Activated T-cell treated with anti-CD3 and anti-CD28 coated beads, Interleukin-2, amount 50 U/mL, for 4 hours (primary cell): ENCODE data around the gene NUAK2. TPM values are rescaled to one million over a fixed set of nuclear protein-coding genes. Genes with fewer than 3 reads are reported as not detected.

Source experiments
- ATAC-seq, 2 donors: fragments of 200-7000 bp; cut with Tn5 transposase; one replicate each; pipeline ENCODE4 v1.10.0; 2021
- DNase-seq: peaks from one replicate; pipeline ENCODE4 v3.0.0-alpha.2; 2020
- H3K27me3 Mint-ChIP-seq: one replicate; pipeline ENCODE4 v1.8.0; 2021; ENCODE audit warnings: low read depth, mixed read lengths
- H3K36me3 Mint-ChIP-seq: one replicate; pipeline ENCODE4 v1.8.0; 2022; ENCODE audit warnings: mixed read lengths; ENCODE audit not compliant: insufficient read depth
- H3K4me1 Mint-ChIP-seq: one replicate; pipeline ENCODE4 v1.8.0; 2021; ENCODE audit warnings: low read depth, mixed read lengths
- H3K4me3 Mint-ChIP-seq: one replicate; pipeline ENCODE4 v1.8.0; 2021; ENCODE audit warnings: mild to moderate bottlenecking, moderate library complexity, mixed read lengths
- H3K9me3 Mint-ChIP-seq: one replicate; pipeline ENCODE4 v1.8.0; 2021; ENCODE audit warnings: mixed read lengths
- total RNA-seq, 3 donors: library from RNA; stranded (reverse); gene quantifications; one replicate each; pipeline ENCODE4 v1.2.1, GENCODE V29; 2021

NUAK2 gene
- total RNA-seq, 3 donors from 2014 or later = 1.4 to 1.7 (median 1.5) TPM

DNA sequence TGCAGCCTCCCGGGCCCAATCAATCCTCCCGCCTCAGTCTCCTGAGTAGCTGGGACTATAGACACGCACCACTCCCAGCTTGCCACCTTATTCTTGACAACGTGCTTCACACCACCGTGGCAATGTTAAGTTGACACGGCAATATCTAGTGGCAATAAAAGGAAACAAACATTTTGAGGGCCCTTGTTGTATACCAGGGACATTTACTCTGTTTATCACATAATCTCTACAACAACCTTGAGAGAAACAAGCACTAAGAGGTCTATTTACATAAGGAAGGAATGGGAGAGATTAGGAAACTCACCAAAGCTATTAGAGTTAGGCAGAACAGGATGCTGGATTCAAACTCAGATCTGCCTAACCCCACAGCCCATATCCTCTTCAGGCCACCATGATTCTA lies 32.1 kb upstream of the NUAK2 start:
- no peaks in the 10 kb centered on the region for H3K9me3 Mint-ChIP-seq
- no peaks in the 10 kb centered on the region for H3K36me3 Mint-ChIP-seq

DNA sequence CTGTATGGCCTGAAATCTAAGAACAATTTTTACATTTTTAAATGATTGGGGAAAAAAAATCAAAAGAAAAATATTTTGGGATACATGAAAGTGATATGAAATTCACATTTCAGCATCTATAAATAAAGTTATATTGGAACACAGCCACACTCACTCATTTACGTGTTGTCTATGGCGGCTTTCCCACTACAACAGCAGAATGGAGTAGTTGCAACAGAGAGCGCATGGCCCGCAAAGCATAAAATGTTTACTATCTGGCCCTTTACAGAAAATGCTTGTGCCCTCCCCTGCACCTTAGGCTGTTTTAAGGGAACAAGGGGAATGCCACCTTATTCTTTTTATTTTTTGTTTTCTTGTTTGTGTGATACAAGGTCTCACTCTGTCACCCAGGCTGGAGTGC lies 31.6 kb upstream of the NUAK2 start:
- peaks cover 2% of the 10 kb centered on the region for H3K4me1 Mint-ChIP-seq
- no peaks in the 10 kb centered on the region for H3K36me3 Mint-ChIP-seq
- ATAC-seq = no peak
- no peak overlapping the region for H3K4me3 Mint-ChIP-seq
- no peaks in the 10 kb centered on the region for H3K9me3 Mint-ChIP-seq
- peaks cover 15% of the 10 kb centered on the region for H3K27me3 Mint-ChIP-seq
- no peak for DNase-seq

More for the DNA sequence above, 32.1 kb upstream of the NUAK2 start:
- no peak for DNase-seq
- Mint-ChIP-seq H3K4me3 (no peak overlapping the region), H3K4me1 (peaks cover 2% of the 10 kb centered on the region), H3K27me3 (peaks cover 17% of the 10 kb centered on the region)
- no peak for ATAC-seq

DNA sequence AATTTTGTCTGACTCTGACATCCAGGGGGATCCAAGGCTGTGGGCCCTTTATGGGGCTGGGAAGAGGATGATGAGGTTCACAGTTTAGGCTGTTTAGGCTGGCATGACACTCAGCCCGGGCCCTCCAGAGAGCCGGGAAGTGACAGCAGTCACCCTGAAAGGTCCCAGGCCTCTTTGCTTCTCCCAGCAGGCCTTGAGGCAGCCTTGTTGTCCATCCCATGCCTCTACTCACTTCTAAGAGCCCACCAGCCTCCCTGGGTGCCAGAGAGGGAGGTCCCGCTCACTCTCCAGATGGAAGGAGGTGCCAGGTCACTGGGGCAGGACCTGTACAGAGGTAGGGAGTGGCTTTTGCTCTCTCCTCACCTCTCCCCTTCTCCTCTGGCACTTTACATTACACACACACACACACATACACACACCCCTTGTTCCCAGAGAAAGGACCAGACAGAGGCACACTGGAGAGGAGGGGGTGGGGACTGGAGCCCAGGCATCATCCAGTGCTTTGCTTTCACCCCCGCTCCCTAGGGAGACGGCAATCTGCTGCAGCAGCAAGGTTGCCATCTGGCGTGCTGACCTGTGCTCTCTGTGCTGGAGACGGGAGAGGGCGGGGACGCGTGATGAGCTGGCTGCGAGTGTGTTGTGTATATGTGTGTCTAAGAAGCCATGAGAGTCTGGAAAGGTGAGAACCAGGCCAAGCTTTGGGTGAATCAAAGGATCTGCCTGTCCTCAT lies 30.6 kb upstream of the NUAK2 start:
- H3K4me1 Mint-ChIP-seq = peaks cover 2% of the 10 kb centered on the region
- DNase-seq (no peak), ATAC-seq (no peak)
- no peaks in the 10 kb centered on the region for H3K36me3 Mint-ChIP-seq
- H3K9me3 Mint-ChIP-seq = no peaks in the 10 kb centered on the region
- H3K4me3 Mint-ChIP-seq = no peak overlapping the region
- peaks cover 14% of the 10 kb centered on the region for H3K27me3 Mint-ChIP-seq

DNA sequence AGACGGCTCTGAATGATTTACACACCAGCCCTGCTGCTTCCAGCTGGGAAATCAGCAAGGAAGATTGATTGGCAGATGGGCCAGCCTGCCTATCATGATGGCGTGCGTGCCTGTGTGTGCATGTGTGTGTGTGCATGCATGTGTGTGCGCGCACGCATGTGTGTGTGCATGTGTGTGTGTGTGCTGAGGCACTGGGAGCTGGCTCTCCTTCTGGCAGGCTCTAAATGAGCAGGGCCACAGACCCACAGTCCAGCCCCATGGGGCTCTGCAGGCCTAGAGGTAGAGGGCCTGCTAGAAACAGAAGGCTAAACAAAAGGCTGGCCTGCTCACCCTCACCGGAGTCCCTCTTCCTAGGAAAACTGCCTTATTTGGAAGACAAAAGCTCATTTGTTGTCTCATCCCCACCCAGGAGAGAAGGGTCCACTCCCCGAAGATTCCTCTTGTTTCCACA lies 29.2 kb upstream of the NUAK2 start:
- Mint-ChIP-seq H3K27me3 (peaks cover 22% of the 10 kb centered on the region), H3K4me3 (no peak overlapping the region), H3K36me3 (no peaks in the 10 kb centered on the region), H3K4me1 (peaks cover 2% of the 10 kb centered on the region), H3K9me3 (no peaks in the 10 kb centered on the region)
- no peak for ATAC-seq
- no peak for DNase-seq

DNA sequence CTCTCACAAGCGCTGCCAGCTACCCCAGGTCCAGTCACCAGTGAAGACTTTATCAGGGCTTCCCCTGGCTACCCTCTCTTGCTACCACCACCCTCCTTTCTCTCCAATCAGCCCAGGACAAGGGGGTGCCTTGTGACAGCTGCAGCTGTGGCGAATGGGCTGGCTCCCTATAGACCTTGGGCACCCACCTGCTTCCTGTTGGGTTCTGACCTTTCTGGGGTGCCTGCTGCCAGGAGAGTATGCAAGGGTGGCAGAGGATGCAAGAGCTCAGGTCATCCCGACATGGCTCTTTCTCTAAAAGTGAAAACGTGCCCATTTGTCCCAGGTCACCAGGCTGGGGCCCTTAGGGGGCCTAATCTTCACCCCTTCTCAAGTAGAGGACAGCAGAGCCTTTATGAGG lies 28.6 kb upstream of the NUAK2 start:
- H3K27me3 Mint-ChIP-seq = peaks cover 28% of the 10 kb centered on the region
- DNase-seq (no peak), ATAC-seq (no peak)
- peaks cover 2% of the 10 kb centered on the region for H3K4me1 Mint-ChIP-seq
- H3K9me3 Mint-ChIP-seq = no peaks in the 10 kb centered on the region
- H3K36me3 Mint-ChIP-seq = no peaks in the 10 kb centered on the region
- no peak overlapping the region for H3K4me3 Mint-ChIP-seq

DNA sequence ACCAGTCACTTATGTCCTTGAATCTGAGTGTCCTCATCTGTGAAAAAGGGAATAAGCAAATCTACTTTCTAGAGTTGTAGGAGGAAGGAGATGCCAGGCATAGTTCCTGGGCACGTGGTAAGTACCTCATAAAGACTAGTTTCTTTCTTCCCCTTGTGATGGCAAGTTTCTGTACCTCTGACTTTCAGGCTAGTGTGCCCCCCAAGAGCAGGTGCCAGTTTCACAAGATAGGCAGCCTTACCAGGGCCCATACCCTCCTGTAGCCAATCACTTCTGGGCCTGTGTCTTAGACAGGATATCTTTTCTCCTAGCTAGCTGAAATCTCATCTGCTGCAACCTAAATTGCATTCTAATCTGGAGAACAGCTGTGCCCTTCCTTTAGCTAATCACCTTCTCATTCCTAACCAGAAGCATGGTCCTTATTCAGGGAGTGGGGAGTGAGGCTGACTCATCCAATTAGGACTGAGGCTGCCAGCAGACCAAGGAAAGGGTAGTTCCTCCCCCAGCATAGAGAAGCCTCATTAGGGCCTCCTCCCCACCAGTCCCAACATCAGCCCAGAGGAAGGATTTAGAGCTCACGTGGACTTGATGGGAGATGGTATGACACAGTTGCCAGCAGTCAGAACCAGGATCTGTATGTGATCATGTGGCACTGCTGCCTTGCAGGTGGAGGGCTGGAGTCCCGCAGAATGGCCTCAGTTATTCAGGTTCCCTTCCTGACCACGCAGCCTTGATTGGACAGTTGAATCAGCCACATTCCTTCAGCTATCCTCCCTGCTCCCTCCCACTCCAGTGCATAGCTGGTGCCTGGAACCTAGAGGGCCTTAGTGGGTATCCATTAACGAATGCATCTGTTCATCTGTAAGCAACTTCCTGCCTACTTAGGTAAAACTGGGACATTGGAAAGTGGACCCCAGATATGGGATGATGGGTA lies 27.3 kb upstream of the NUAK2 start:
- H3K36me3 Mint-ChIP-seq = no peaks in the 10 kb centered on the region
- DNase-seq (no peak), ATAC-seq (no peak)
- peaks cover 10% of the 10 kb centered on the region for H3K4me1 Mint-ChIP-seq
- H3K27me3 Mint-ChIP-seq = peaks cover 38% of the 10 kb centered on the region
- H3K9me3 Mint-ChIP-seq = no peaks in the 10 kb centered on the region
- no peak overlapping the region for H3K4me3 Mint-ChIP-seq

DNA sequence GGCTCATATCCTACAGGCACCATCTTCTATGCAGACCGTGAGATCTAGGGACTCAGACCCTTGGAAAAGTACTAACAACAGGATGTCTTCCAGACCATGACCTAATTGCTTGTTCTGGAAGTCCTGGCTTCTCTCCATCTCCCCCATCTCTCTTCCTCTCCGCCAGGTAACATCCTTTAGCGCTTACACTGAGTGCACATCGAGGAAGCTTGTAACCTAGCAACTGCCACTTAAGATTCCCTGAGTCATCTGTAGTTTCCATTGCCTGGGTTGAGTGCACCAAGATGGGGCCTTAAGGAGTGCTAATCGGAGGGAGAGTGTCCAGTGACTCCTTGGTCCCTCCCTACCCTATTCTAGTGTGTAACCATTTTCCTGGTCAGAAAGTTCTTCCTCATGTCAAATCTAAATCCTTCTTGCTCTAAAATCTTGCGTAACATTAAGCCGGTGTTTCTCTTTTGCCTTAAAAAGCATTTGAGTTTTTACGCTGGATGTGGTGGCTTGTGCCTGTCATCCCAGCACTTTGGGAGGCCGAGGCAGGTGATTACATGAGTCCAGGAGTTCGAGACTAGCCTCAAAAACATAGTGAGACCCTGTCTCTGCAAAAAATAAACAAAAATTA lies 25.5 kb upstream of the NUAK2 start:
- ATAC-seq = no peak
- Mint-ChIP-seq H3K4me1 (peaks cover 11% of the 10 kb centered on the region), H3K4me3 (no peak overlapping the region), H3K9me3 (no peaks in the 10 kb centered on the region), H3K27me3 (peaks cover 47% of the 10 kb centered on the region), H3K36me3 (no peaks in the 10 kb centered on the region)
- no peak for DNase-seq

DNA sequence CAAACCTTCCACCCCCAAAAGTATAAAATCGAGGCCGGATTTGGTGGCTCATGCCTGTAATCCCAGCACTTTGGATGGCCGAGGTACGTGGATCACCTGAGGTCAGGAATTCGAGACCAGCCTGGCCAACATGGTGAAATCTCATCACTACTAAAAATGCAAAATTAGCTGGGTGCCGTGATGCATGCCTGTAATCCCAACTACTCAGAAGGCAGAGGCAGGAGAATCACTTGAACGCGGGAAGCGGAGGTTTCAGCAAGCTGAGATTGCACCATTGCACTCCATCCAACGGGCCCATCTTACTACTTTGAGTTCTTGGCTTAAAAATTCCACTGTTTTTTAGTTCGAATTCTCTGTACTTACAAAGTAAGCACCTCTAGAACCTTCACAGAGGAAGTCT lies 24.2 kb upstream of the NUAK2 start:
- ATAC-seq = no peak
- no peaks in the 10 kb centered on the region for H3K9me3 Mint-ChIP-seq
- H3K27me3 Mint-ChIP-seq = peaks cover 47% of the 10 kb centered on the region

DNA sequence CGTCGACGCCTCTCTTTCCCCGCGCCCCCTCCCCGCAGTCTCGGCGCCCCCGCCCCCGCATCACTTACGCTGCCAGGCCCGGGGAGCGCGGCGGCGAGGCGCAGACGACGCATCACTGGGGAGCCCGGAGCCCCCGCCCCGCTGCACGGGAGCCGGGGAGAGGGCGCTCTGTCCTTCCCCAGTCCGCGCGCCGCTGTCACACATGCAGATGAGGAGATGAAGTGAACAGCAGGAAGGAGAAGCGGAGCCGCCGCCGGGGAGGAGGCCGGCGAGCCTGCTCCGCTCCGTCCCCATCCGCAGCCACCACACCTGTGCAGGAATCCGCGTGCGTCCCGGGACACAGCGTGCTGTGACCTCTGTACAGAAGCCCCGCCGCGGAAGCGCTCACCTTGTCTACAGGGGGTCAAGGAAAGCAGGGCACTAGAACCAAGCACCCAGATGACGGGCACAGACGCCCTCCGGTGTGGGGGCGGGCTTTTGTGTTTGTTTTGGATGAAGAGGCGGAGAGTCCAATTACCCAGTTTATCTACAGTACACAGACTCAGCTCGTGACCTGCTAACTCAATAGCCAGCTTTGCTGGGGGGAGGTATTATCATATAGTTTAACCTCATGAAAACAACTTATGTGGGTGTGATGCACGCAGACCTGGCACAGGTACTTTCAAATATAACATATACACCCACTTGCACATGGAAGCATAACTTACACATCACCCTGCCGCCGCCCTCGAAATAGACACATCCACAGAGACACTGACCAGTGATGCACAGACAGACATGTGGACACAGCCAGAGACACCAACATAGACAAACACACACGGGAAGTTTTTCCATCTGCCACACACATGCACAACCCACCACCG lies 22.8 kb upstream of the NUAK2 start:
- Mint-ChIP-seq H3K36me3 (no peaks in the 10 kb centered on the region), H3K27me3 (peaks cover 49% of the 10 kb centered on the region), H3K4me3 (peak overlapping the region; percentile 56), H3K9me3 (no peaks in the 10 kb centered on the region), H3K4me1 (peaks cover 9% of the 10 kb centered on the region)
- DNase-seq = peak; percentile 55
- ATAC-seq = peak; percentile 81 to 83

More for the DNA sequence above, 24.2 kb upstream of the NUAK2 start:
- H3K4me3 Mint-ChIP-seq = no peak overlapping the region
- no peak for DNase-seq
- H3K4me1 Mint-ChIP-seq = peaks cover 11% of the 10 kb centered on the region
- no peaks in the 10 kb centered on the region for H3K36me3 Mint-ChIP-seq

DNA sequence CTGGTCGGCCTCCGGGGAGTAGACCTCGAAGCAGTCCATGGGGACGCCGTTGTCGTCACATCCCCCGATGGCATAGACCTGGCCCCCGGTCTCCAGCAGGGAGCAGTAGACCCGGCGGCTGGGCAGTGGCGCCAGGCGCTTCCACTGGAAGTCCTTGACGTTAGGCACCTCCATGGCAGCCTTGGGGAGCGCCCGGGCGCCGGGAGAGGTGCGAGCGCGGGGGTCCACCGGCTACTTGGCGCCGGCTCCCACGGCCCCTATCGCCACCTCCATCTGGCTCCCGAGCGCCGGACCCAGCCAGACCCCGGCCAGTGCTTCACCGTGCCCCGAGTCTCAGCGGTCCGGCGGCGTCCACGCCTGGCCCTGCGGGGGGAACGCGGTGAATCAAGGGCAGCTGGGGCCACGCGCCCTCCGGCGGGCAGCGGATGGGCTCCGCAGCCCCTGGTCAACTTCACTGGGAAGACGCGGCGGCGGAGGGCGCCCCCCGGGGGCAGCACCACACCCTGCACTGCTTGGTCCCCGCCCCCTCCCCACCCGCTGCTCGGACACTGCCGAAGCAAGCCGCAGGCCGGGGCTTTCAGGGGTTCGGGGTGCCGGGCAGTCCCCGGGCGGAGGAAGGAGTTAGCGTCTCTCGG lies 22.0 kb upstream of the NUAK2 start:
- ATAC-seq (peak; percentile 28 to 42), DNase-seq (peak; percentile 13)
- H3K9me3 Mint-ChIP-seq = no peaks in the 10 kb centered on the region
- H3K36me3 Mint-ChIP-seq = no peaks in the 10 kb centered on the region
- peaks cover 9% of the 10 kb centered on the region for H3K4me1 Mint-ChIP-seq
- peaks cover 49% of the 10 kb centered on the region for H3K27me3 Mint-ChIP-seq
- H3K4me3 Mint-ChIP-seq = no peak overlapping the region

DNA sequence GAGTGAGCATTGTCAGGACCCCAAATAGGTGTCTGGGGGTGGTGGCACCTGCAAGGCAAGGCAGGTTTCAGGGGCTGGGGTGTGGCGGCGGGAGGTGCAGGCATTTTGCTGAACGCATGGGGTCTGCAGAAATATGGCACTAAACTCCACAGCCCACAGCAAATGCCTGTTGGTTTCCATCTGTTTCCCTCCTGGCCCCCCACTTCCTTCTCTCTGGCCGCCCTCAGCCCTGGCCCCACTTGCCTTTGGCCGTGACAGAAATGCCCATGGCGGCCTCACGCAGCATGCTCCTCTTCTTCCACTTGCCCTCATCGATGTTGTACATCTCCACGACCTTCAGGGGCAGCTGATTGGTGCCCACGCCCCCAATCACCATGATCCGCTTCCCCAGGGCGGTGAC lies 21.4 kb upstream of the NUAK2 start:
- H3K4me1 Mint-ChIP-seq = peaks cover 9% of the 10 kb centered on the region
- no peaks in the 10 kb centered on the region for H3K36me3 Mint-ChIP-seq
- ATAC-seq (no peak), DNase-seq (no peak)
- peak overlapping the region; percentile 39 for H3K4me3 Mint-ChIP-seq
- H3K9me3 Mint-ChIP-seq = no peaks in the 10 kb centered on the region
- H3K27me3 Mint-ChIP-seq = peaks cover 48% of the 10 kb centered on the region

DNA sequence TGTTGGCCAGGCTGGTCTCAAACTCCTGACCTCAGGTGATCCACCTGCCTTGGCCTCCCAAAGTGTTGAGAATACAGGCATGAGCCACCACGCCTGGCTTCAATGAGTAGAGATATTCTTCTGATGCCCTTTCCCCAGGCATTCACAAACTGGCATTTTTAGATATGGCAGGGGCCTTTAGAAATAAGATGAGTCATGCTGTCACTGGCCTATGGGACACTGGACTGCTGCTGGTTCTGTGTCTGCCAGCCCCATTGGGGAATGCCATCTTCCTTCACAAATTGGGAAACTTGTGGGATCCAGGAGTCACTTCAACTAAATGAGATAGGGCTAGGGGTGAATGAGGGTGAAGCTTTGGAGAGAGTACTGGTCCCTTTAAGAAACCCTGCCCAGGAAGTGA lies 19.1 kb upstream of the NUAK2 start:
- ATAC-seq (no peak), DNase-seq (no peak)
- Mint-ChIP-seq H3K9me3 (no peaks in the 10 kb centered on the region), H3K36me3 (no peaks in the 10 kb centered on the region), H3K27me3 (peaks cover 31% of the 10 kb centered on the region), H3K4me1 (peaks cover 9% of the 10 kb centered on the region), H3K4me3 (no peak overlapping the region)

DNA sequence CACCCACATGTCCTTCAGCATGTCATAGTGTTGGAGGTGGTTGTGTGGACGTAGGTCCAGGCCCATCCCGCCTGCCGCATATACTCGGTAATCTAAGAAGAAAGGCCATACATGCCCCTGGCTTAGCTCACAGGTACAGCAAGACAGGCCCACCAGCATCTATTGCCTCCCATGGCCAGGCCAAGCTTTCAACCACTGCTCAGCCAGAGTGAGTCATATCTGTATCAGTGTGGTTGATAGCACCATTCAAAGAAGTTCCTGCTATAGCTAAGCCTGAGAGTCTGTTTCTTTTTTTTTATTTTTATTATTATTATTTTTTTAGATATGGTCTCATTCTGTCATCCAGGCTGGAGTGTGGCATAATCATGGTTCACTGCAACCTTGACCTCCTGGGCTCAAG lies 18.2 kb upstream of the NUAK2 start:
- ATAC-seq = peak in 1 of 2 donors; percentile 18
- no peaks in the 10 kb centered on the region for H3K36me3 Mint-ChIP-seq
- H3K4me1 Mint-ChIP-seq = peaks cover 8% of the 10 kb centered on the region
- H3K27me3 Mint-ChIP-seq = peaks cover 21% of the 10 kb centered on the region
- H3K4me3 Mint-ChIP-seq = no peak overlapping the region
- DNase-seq = no peak
- no peaks in the 10 kb centered on the region for H3K9me3 Mint-ChIP-seq
